GM19035 (cell line): ENCODE data around the gene GRM4.

Experiments
- ATAC-seq: cut with Tn5 transposase; IDR thresholded peaks from one replicate; pipeline ENCODE4 v1.9.1; 2021; ENCODE audit not compliant: unreplicated experiment

Gene GRM4

DNA sequence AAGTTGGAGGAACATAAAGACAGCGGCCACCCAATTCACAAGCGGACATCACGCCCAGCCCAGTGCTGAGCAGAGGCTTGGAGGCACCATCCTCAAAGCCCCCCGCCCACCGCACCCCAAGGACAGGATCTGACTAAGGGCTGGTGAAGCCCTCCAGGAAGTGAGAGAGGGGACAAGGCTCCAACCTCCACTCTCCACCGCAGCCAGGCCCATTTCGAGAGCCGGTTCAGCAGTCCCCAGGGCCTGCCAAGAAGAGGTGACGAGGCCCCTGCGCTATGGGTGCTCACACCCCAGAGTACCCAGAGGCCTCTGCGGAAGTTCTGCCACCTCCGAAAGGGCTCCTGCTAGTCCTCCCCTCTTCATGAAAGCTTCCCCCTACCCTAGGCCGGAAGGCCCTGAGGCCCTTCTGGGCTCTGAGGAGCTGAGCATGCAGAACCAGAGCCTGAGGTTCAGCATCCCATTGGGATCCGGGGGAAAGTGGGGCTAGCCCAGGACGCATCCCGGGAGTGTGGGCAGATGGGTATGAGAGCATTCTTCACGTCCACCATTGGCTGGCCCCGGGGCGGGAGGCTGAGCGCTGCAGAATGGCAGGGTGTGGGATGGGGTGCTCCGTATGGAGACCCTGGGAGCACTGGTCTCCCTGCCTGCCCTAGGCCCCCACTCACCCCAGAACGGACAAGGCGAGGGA is 2.5 kb downstream of the GRM4 start:
- ATAC-seq: no peak

- no peak for ATAC-seq
These were observed 3.6 kb downstream of the GRM4 start for GRCh38 chr6:34142061-34142998.

DNA sequence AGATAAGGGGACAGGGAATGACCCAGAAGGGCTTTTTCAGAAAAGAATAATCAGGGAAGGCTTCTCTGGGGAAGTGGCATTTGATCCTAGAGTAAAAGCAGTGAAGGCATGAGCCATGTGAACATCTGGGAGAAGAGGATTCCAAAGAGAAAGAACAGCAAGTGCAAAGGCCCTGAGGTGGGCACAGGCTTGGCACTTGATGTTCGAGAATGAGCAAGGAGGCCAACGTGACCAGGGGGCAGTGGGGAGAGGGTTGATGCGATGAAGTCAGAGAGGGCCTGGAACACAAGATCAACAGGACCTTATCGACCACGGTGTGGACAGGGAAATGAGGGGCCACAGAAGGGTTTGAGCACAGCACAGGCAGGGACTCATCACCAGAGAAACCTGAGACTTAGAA is 5.8 kb downstream of the GRM4 start:
- ATAC-seq: no peak

DNA sequence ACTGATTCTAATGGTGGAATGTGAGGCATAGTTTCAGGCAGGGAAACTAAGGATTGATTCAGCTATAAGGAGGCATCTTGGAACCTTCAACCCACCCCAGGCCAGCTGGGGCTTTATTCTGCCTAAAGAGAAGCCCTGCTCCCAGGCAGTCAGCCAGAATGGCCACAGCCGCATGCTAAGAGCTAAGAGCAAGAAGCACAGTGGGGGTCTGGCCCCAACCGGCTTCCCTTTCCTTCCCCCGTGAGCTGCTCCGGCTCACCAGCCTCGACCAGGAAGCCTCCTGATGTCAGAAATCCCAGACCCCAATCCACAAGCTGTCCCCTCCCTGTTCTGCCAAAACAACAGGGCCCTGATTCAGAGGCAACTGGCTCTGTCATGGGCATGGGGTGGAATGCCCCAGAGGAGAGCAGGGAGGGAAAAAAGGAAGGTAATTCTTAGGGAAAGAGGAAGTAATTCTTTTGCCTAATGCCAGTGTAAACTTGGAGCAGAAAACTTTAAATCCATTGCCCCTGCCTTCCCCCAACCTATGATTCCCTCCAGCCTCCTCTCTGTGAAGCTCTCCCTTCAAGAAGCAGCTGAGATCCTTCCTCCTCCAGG is 6.9 kb downstream of the GRM4 start:
- ATAC-seq: no peak

DNA sequence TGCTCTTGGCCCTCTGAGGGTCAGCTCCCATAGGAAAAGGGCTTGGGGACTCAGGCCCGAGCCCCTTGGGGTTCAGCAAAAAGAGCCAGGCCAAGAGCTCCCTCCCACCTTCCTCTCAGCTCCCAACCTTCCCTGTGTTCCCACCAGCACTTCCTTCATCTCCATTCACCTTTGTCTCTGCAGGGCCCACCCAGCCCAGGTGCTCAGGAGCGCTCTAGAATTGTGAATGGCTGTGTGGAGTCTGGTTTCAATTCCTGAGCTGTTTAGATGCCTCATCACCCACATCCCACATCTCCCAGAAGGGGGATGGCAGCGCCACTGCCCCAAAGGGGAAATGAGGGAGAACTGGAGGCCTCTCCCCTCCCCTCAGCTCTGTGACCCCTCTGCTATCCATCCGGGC is 7.7 kb downstream of the GRM4 start:
- no peak for ATAC-seq

- no peak for ATAC-seq
These were observed 10.3 kb downstream of the GRM4 start for GRCh38 chr6:34135541-34135940.

DNA sequence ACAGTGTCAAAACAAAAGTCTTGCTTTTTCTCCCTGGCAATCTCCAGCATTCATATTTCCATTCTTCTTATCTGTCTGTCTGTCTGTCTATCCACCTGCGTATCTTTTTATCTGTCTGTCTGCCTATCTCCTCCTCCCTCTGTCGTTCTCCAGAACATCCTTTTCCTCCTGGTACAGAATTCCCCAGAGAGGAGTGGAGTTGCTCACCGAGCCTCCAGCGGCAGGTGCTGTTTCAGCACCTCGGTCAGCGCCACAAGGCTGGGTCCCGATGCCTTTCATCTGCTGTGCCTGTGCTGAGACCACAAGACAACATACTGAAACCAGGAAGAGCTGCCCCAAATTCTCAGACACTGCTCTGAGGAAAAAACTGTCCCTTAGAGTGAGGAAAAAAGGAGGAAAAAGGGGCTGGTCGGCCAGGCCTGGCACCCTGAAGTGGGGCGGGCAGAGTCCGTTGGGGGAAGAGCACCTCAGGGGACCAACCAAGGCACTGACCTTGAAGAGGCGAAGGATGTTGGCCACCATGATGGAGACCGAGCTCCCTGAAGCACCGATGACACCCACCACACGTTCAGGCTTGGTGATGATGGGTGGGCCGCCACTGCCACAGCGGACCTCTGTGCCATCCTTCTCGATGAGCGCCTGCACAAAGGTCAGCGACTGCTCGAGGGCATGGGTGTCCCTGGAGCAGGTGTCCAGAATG is 13.3 kb downstream of the GRM4 start:
- ATAC-seq: no peak

DNA sequence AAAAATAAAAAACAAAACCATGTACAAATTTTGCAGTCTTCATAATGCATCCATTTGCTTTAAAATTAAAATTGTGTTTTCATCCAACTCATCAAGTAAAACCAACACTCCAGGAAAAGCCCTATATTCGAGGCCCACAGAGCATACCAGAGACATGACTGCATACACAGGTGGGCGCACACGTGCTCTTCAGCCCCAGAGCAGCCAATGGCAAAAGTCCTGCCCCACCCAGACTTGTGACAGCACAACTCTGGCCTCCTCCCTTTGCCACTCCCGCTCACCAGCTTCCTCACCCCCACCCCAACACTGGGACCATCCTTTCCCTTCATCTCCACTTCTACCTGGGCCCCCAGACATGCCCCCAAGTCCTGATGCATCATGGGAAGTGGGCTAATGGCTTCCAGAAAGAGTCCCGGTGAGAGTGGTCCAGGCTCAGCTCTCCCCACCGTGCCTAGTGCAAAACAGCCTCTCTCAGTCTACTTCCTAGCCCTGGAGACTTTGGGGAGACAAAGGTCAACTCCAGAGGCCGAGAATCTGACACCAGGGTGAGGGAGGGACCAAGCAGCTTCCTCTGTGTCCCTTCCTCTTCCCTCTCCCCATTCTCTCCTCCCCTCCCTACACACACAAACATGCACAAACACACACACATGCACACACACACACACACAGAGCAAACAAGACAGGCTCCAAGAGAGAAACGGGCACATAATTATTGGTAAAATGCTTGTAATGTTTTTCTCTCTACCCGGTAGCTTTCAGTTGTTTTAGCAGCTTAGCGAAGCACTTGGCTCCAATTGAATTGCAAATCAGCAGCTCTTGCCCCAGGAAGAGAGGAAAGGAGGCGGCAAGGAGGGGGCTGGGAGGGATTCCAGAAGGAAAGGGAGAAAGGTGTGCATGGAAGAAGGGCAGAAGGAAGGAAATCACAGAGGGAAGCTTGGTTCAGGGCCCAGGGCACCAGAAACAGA is 14.3 kb downstream of the GRM4 start:
- ATAC-seq: no peak

- no peak for ATAC-seq
These were observed 15.0 kb downstream of the GRM4 start for GRCh38 chr6:34130862-34131261.

- no peak for ATAC-seq
These were observed 16.1 kb downstream of the GRM4 start for GRCh38 chr6:34129753-34130152.

- ATAC-seq: no peak
These were observed 17.8 kb downstream of the GRM4 start for GRCh38 chr6:34128045-34128444.

- ATAC-seq: no peak
These were observed 19.5 kb downstream of the GRM4 start for GRCh38 chr6:34126419-34126818.

- no peak for ATAC-seq
These were observed 19.9 kb downstream of the GRM4 start for GRCh38 chr6:34125939-34126338.

DNA sequence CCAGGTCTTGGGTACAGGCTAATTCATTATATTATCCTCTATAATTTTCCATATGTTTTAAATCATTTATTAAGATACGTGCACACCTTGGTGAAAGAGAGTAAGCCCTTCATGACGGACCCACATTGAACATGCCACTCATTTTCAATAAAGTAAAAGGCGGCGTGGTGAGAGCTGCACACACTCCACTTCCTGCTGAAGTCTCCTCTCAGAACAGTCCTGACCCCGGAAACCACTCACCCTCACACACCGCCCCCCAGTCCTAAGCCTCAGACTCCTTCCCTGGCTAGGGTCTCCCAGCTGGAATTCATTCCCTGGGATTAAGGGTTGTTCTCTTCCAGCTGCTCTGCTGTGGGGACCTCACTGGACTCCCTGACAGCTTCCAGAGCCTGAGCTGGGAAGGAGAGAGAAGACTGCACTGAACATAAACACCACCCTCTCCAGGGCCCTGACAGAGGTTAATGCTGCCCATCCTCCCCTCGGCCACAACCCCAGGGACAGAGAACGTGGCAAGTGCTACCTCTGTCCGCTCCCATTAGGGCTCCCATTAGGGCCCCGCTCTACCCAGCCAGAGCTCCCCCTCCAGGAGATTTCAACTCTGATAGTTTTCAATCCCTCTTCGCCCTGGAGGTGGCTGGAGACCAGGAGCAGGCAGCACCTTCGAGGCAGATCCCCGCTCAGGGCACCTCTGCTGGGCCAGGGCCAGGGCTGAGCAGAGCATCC is 24.8 kb downstream of the GRM4 start:
- no peak for ATAC-seq

- ATAC-seq: no peak
These were observed 30.0 kb downstream of the GRM4 start for GRCh38 chr6:34115915-34116314.

DNA sequence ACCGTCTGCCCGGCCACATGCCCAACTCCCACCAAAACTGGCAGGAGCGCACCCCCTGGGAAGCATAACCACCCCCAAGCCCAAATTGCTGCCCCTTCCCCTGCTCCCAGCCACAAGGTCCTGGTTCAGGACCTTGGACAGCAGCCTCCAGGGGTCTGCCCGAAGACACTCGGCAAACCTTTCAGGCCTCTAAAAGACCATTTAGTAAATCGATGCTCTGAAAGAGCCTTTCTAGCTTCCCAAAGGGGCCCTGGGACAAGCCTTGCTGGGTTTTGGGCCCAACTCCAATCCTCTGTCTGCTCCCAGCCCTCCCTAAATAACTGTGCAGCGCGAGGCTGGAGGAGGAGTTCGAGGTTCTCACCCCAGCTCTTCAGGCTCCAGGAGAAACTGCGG is 30.5 kb downstream of the GRM4 start:
- no peak for ATAC-seq

GRCh38 chr6:34114695-34115402 is 31.0 kb downstream of the GRM4 start:
- no peak for ATAC-seq

DNA sequence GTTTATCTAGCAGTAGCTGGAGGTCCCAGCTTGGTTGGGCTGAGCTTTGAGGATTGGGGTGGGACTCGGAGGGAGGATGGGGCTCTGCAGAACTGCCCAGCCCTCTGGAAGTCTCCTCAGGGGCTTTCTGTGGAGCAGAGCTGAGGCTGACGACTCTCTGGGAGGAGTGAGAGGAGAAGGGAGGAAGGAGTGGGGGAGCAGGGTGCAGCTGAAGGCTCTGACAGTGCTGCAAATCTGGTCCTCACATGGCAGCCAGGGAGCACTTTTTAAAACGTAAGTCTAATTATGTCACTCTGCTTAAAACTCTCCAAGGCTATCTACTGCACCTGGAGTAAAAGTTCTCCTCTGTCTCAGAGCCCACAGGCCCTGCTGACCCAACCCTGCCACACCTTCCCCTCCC is 32.4 kb downstream of the GRM4 start:
- no peak for ATAC-seq

- no peak for ATAC-seq
These were observed 33.8 kb downstream of the GRM4 start for GRCh38 chr6:34112126-34112525.
